GM12891 (cell line): ENCODE measurements around the gene C1QTNF5.

Experiments
- DNase-seq: peaks from one replicate; pipeline ENCODE4 v3.0.0; 2011; ENCODE audit warnings: low spot score; ENCODE audit not compliant: insufficient read length
- FAIRE-seq: peaks from 2 replicates; lab custom pipeline; 2011; peaks lifted over from hg19 to GRCh38; lab: Jason Lieb, UNC
- PAX5 ChIP-seq: IDR thresholded peaks from 2 replicates; pipeline ENCODE4 v1.6.1; 2011; ENCODE audit warnings: low read length, moderate library complexity, mild to moderate bottlenecking; ENCODE audit not compliant: insufficient read depth, severe bottlenecking
- POLR2A ChIP-seq: IDR thresholded peaks from 2 replicates; pipeline ENCODE4 v1.6.1; 2011; ENCODE audit warnings: low read depth, low read length, control low read depth
- POLR2AphosphoS5 ChIP-seq: IDR thresholded peaks from 2 replicates; pipeline ENCODE4 v1.6.1; 2011; ENCODE audit warnings: low read depth, low read length, control low read depth
- POU2F2 ChIP-seq: IDR thresholded peaks from 2 replicates; pipeline ENCODE4 v1.6.1; 2011; ENCODE audit warnings: low read depth, mild to moderate bottlenecking, control low read depth, low read length, moderate library complexity
- SPI1 ChIP-seq: IDR thresholded peaks from 2 replicates; pipeline ENCODE4 v1.6.1; 2011; ENCODE audit warnings: low read depth, low read length, control low read depth
- TAF1 ChIP-seq: IDR thresholded peaks from 2 replicates; pipeline ENCODE4 v1.6.1; 2011; ENCODE audit warnings: low read depth, low read length, control low read depth

The C1QTNF5 gene

GRCh38 chr11:119366690-119367620 is 26.3 kb upstream of the C1QTNF5 start:
- FAIRE-seq (no peak), DNase-seq (no peak)
- TF ChIP-seq PAX5 (no peak), POU2F2 (no peak), SPI1 (no peak), TAF1 (no peak), POLR2AphosphoS5 (no peak), POLR2A (no peak)

GRCh38 chr11:119365071-119365591 is 24.4 kb upstream of the C1QTNF5 start:
- FAIRE-seq (no peak), DNase-seq (no peak)
- no peak for TF ChIP-seq POU2F2
- TF ChIP-seq POLR2A: no peak
- TF ChIP-seq POLR2AphosphoS5: no peak
- TF ChIP-seq PAX5: no peak
- TF ChIP-seq SPI1: no peak
- TF ChIP-seq TAF1: no peak

GRCh38 chr11:119363851-119364590 is 23.3 kb upstream of the C1QTNF5 start:
- FAIRE-seq: no peak
- DNase-seq: peak; percentile 63
- TF ChIP-seq POU2F2: no peak
- TF ChIP-seq POLR2AphosphoS5: no peak
- TF ChIP-seq POLR2A: no peak
- no peak for TF ChIP-seq SPI1
- no peak for TF ChIP-seq TAF1
- TF ChIP-seq PAX5: no peak

GRCh38 chr11:119363081-119363850 is 22.6 kb upstream of the C1QTNF5 start:
- FAIRE-seq: no peak
- DNase-seq: no peak
- TF ChIP-seq POLR2A: no peak

- no peak for FAIRE-seq
- TF ChIP-seq POU2F2 (no peak), SPI1 (no peak), TAF1 (no peak), POLR2AphosphoS5 (no peak), PAX5 (no peak)
- no peak for DNase-seq
Observed at GRCh38 chr11:119362741-119363080, 22.0 kb upstream of the C1QTNF5 start.

- DNase-seq (no peak), FAIRE-seq (no peak)
- TF ChIP-seq POLR2A (no peak), POU2F2 (no peak), TAF1 (no peak), POLR2AphosphoS5 (no peak)
Observed at GRCh38 chr11:119361941-119362725, 21.4 kb upstream of the C1QTNF5 start.

- peak; percentile 9 for FAIRE-seq
- DNase-seq: no peak
- TF ChIP-seq SPI1 (no peak), POU2F2 (no peak), POLR2AphosphoS5 (no peak), POLR2A (no peak), TAF1 (no peak), PAX5 (no peak)
Observed at GRCh38 chr11:119361056-119361787, 20.5 kb upstream of the C1QTNF5 start.

- DNase-seq: no peak
- TF ChIP-seq POLR2A: no peak
- TF ChIP-seq PAX5: no peak
- peak; percentile 33; the same call in 1 of the 2 replicates for TF ChIP-seq SPI1
- FAIRE-seq: no peak
Observed at GRCh38 chr11:119359365-119360214, 18.9 kb upstream of the C1QTNF5 start.
